ENCODE data around the gene NR0B2.
"Not testable (repeated sequence)": the region's sequence is repeated elsewhere in the genome, so short reads cannot be mapped to it uniquely, and the experiment has no call there.

The NR0B2 gene

DNA sequence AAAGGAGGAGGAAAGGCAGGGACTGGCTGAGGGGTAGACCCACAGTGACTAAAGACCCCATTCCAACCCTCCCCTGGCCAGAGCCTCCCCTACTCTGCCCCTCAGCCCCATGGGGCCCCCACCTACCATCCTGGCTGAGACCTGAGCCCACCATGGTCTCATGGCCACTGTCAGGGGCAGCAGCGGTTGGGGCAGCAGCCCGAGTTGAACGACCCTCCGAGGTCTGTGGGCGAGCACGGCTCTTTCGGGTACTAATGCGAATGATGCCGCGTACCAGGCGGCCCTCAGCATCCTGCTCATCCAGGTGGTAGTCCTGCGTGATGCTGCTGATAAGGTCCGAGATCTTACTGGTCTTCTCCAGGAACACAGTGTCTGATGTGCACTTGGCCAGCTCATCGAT, 37.4 kb upstream of the NR0B2 start:
- H3K4me3 ChIP-seq (ENCODE audit: low read length), result no peak overlapping the region
- H3K4me1 ChIP-seq (ENCODE audit: control insufficient read depth, insufficient read depth, low read length), result no peaks in the 10 kb centered on the region
- no peak overlapping the region for H3K27ac ChIP-seq (ENCODE audit: low read length)
- WGBS (ENCODE audit: insufficient coverage, insufficient read length), result no CpG with 5 or more reads among the region's 14 CpGs
- H3K9me3 ChIP-seq (ENCODE audit: control insufficient read depth, insufficient read depth, low read length), result no peaks in the 10 kb centered on the region
- H3K36me3 ChIP-seq (ENCODE audit: control insufficient read depth, insufficient read depth, low read length), result peaks cover 2% of the 10 kb centered on the region; the same call in 1 of the 2 replicates
- DNase-seq (ENCODE audit: low read depth, low spot score), result no peak
- H3K27me3 ChIP-seq (ENCODE audit: control insufficient read depth, insufficient read depth, low read length), result no peaks in the 10 kb centered on the region

GRCh38 chr1:26950602-26951001, 36.8 kb upstream of the NR0B2 start:
- peaks cover 5% of the 10 kb centered on the region for H3K36me3 ChIP-seq (ENCODE audit: control insufficient read depth, insufficient read depth, low read length)
- no peaks in the 10 kb centered on the region for H3K27me3 ChIP-seq (ENCODE audit: control insufficient read depth, insufficient read depth, low read length)
- WGBS (ENCODE audit: insufficient coverage, insufficient read length), result no CpG with 5 or more reads among the region's 8 CpGs
- H3K4me1 ChIP-seq (ENCODE audit: control insufficient read depth, insufficient read depth, low read length), result no peaks in the 10 kb centered on the region
- no peak for DNase-seq (ENCODE audit: low read depth, low spot score)
- H3K27ac ChIP-seq (ENCODE audit: low read length), result no peak overlapping the region
- no peak overlapping the region for H3K4me3 ChIP-seq (ENCODE audit: low read length)
- no peaks in the 10 kb centered on the region for H3K9me3 ChIP-seq (ENCODE audit: control insufficient read depth, insufficient read depth, low read length)

- DNase-seq (ENCODE audit: low read depth, low spot score), result no peak
- Histone ChIP-seq H3K9me3 (ENCODE audit: control insufficient read depth, insufficient read depth, low read length) (no peaks in the 10 kb centered on the region), H3K27ac (ENCODE audit: low read length) (no peak overlapping the region), H3K36me3 (ENCODE audit: control insufficient read depth, insufficient read depth, low read length) (peaks cover 11% of the 10 kb centered on the region), H3K4me1 (ENCODE audit: control insufficient read depth, insufficient read depth, low read length) (no peaks in the 10 kb centered on the region), H3K4me3 (ENCODE audit: low read length) (no peak overlapping the region), H3K27me3 (ENCODE audit: control insufficient read depth, insufficient read depth, low read length) (no peaks in the 10 kb centered on the region)
- no CpG with 5 or more reads among the region's 3 CpGs for WGBS (ENCODE audit: insufficient coverage, insufficient read length)
Observed at GRCh38 chr1:26949926-26950319, 36.1 kb upstream of the NR0B2 start.

GRCh38 chr1:26949266-26949925, 35.6 kb upstream of the NR0B2 start:
- no peak for DNase-seq (ENCODE audit: low read depth, low spot score)
- Histone ChIP-seq H3K4me3 (ENCODE audit: low read length) (no peak overlapping the region), H3K9me3 (ENCODE audit: control insufficient read depth, insufficient read depth, low read length) (no peaks in the 10 kb centered on the region), H3K27ac (ENCODE audit: low read length) (no peak overlapping the region), H3K27me3 (ENCODE audit: control insufficient read depth, insufficient read depth, low read length) (no peaks in the 10 kb centered on the region), H3K4me1 (ENCODE audit: control insufficient read depth, insufficient read depth, low read length) (no peaks in the 10 kb centered on the region), H3K36me3 (ENCODE audit: control insufficient read depth, insufficient read depth, low read length) (peaks cover 11% of the 10 kb centered on the region)
- WGBS (ENCODE audit: insufficient coverage, insufficient read length), result no CpG with 5 or more reads among the region's 1 CpG

GRCh38 chr1:26948725-26949057, 34.9 kb upstream of the NR0B2 start:
- H3K9me3 ChIP-seq (ENCODE audit: control insufficient read depth, insufficient read depth, low read length); H3K4me3 ChIP-seq (ENCODE audit: low read length); H3K4me1 ChIP-seq (ENCODE audit: control insufficient read depth, insufficient read depth, low read length); H3K27ac ChIP-seq (ENCODE audit: low read length); H3K27me3 ChIP-seq (ENCODE audit: control insufficient read depth, insufficient read depth, low read length); DNase-seq (ENCODE audit: low read depth, low spot score): not testable (repeated sequence)
- no CpG with 5 or more reads among the region's 16 CpGs for WGBS (ENCODE audit: insufficient coverage, insufficient read length)
- peaks cover 12% of the 10 kb centered on the region for H3K36me3 ChIP-seq (ENCODE audit: control insufficient read depth, insufficient read depth, low read length)

DNA sequence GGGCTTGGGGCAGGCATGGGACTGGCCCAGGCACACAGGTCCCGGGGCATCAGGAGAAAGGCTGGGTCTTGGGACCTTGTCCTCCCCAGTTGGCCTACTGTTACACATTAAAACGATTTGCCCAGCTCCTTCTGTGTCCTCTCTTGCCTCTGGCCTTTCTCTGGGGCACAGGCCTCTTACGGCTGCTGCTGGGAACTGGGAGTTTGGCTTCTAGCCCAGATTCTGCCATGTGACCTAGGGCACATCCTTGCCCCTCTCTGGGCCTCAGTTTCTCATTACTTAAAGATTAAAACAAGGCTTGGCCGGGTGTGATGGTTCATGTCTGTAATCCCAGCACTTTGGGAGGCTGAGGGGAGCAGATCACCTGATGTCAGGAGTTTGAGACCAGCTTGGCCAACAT, 32.5 kb upstream of the NR0B2 start:
- no CpG with 5 or more reads among the region's 4 CpGs for WGBS (ENCODE audit: insufficient coverage, insufficient read length)
- no peak overlapping the region for H3K27ac ChIP-seq (ENCODE audit: low read length)
- H3K27me3 ChIP-seq (ENCODE audit: control insufficient read depth, insufficient read depth, low read length), result no peaks in the 10 kb centered on the region
- DNase-seq (ENCODE audit: low read depth, low spot score), result no peak
- no peaks in the 10 kb centered on the region for H3K9me3 ChIP-seq (ENCODE audit: control insufficient read depth, insufficient read depth, low read length)
- H3K36me3 ChIP-seq (ENCODE audit: control insufficient read depth, insufficient read depth, low read length), result peaks cover 28% of the 10 kb centered on the region
- no peak overlapping the region for H3K4me3 ChIP-seq (ENCODE audit: low read length)
- H3K4me1 ChIP-seq (ENCODE audit: control insufficient read depth, insufficient read depth, low read length), result no peaks in the 10 kb centered on the region

GRCh38 chr1:26945728-26946127, 32.0 kb upstream of the NR0B2 start:
- Histone ChIP-seq H3K36me3 (ENCODE audit: control insufficient read depth, insufficient read depth, low read length) (peaks cover 30% of the 10 kb centered on the region), H3K27me3 (ENCODE audit: control insufficient read depth, insufficient read depth, low read length) (no peaks in the 10 kb centered on the region), H3K27ac (ENCODE audit: low read length) (no peak overlapping the region), H3K9me3 (ENCODE audit: control insufficient read depth, insufficient read depth, low read length) (no peaks in the 10 kb centered on the region), H3K4me3 (ENCODE audit: low read length) (no peak overlapping the region), H3K4me1 (ENCODE audit: control insufficient read depth, insufficient read depth, low read length) (no peaks in the 10 kb centered on the region)
- no CpG with 5 or more reads among the region's 8 CpGs for WGBS (ENCODE audit: insufficient coverage, insufficient read length)
- no peak for DNase-seq (ENCODE audit: low read depth, low spot score)

GRCh38 chr1:26945138-26945537, 31.4 kb upstream of the NR0B2 start:
- Histone ChIP-seq H3K4me1 (ENCODE audit: control insufficient read depth, insufficient read depth, low read length) (no peaks in the 10 kb centered on the region), H3K9me3 (ENCODE audit: control insufficient read depth, insufficient read depth, low read length) (no peaks in the 10 kb centered on the region), H3K4me3 (ENCODE audit: low read length) (no peak overlapping the region), H3K27ac (ENCODE audit: low read length) (no peak overlapping the region), H3K27me3 (ENCODE audit: control insufficient read depth, insufficient read depth, low read length) (no peaks in the 10 kb centered on the region), H3K36me3 (ENCODE audit: control insufficient read depth, insufficient read depth, low read length) (peaks cover 30% of the 10 kb centered on the region)
- DNase-seq (ENCODE audit: low read depth, low spot score), result no peak
- WGBS (ENCODE audit: insufficient coverage, insufficient read length), result no CpG with 5 or more reads among the region's 2 CpGs

DNA sequence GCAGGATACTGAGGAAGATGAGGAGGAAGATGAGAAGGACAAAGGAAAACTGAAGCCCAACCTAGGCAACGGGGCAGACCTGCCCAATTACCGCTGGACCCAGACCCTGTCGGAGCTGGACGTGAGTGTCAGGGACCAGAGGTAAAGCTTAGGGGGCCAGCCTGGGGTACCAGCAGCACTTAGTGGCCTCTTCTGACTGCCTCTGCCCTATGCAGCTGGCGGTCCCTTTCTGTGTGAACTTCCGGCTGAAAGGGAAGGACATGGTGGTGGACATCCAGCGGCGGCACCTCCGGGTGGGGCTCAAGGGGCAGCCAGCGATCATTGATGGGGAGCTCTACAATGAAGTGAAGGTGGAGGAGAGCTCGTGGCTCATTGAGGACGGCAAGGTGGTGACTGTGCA, 28.9 kb upstream of the NR0B2 start:
- H3K36me3 ChIP-seq (ENCODE audit: control insufficient read depth, insufficient read depth, low read length), result peaks cover 34% of the 10 kb centered on the region
- no peak overlapping the region for H3K27ac ChIP-seq (ENCODE audit: low read length)
- H3K4me3 ChIP-seq (ENCODE audit: low read length), result no peak overlapping the region
- WGBS (ENCODE audit: insufficient coverage, insufficient read length), result no CpG with 5 or more reads among the region's 12 CpGs
- H3K4me1 ChIP-seq (ENCODE audit: control insufficient read depth, insufficient read depth, low read length), result no peaks in the 10 kb centered on the region
- H3K27me3 ChIP-seq (ENCODE audit: control insufficient read depth, insufficient read depth, low read length), result no peaks in the 10 kb centered on the region
- no peak for DNase-seq (ENCODE audit: low read depth, low spot score)
- H3K9me3 ChIP-seq (ENCODE audit: control insufficient read depth, insufficient read depth, low read length), result no peaks in the 10 kb centered on the region

DNA sequence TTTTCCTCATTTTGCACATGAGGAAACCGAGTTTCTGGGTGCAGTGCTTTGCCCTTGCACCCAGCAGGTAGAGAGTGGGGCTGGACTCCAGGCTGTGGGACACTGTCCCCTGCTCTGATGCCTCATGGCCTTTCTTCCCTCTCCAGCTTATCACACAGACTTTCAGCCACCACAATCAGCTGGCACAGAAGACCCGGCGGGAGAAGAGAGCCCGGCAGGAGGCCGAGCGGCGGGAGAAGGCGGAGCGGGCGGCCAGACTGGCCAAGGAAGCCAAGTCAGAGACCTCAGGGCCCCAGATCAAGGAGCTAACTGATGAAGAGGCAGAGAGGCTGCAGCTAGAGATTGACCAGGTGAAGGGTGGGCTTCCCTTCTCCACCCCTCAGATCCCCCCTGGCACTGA, 27.5 kb upstream of the NR0B2 start:
- Histone ChIP-seq H3K27me3 (ENCODE audit: control insufficient read depth, insufficient read depth, low read length) (no peaks in the 10 kb centered on the region), H3K4me1 (ENCODE audit: control insufficient read depth, insufficient read depth, low read length) (no peaks in the 10 kb centered on the region), H3K36me3 (ENCODE audit: control insufficient read depth, insufficient read depth, low read length) (peaks cover 38% of the 10 kb centered on the region), H3K9me3 (ENCODE audit: control insufficient read depth, insufficient read depth, low read length) (no peaks in the 10 kb centered on the region), H3K4me3 (ENCODE audit: low read length) (no peak overlapping the region), H3K27ac (ENCODE audit: low read length) (no peak overlapping the region)
- no CpG with 5 or more reads among the region's 10 CpGs for WGBS (ENCODE audit: insufficient coverage, insufficient read length)
- no peak for DNase-seq (ENCODE audit: low read depth, low spot score)

GRCh38 chr1:26938659-26939025, 24.9 kb upstream of the NR0B2 start:
- WGBS (ENCODE audit: insufficient coverage, insufficient read length), result no CpG with 5 or more reads among the region's 2 CpGs
- Histone ChIP-seq H3K4me1 (ENCODE audit: control insufficient read depth, insufficient read depth, low read length) (no peaks in the 10 kb centered on the region), H3K4me3 (ENCODE audit: low read length) (no peak overlapping the region), H3K9me3 (ENCODE audit: control insufficient read depth, insufficient read depth, low read length) (no peaks in the 10 kb centered on the region), H3K36me3 (ENCODE audit: control insufficient read depth, insufficient read depth, low read length) (peaks cover 33% of the 10 kb centered on the region), H3K27me3 (ENCODE audit: control insufficient read depth, insufficient read depth, low read length) (no peaks in the 10 kb centered on the region), H3K27ac (ENCODE audit: low read length) (no peak overlapping the region)
- no peak for DNase-seq (ENCODE audit: low read depth, low spot score)
